K562 (cell line): ENCODE measurements around the gene ELF2. TPM values are rescaled to one million over a fixed set of nuclear protein-coding genes. Genes with fewer than 3 reads are reported as not detected.

Experiments used
- CHD4 ChIP-seq: fragments of 200-600 bp; sonication (generic); IDR thresholded peaks from 3 replicates; pipeline ENCODE4 v1.6.1; 2012; ENCODE audit warnings: low read depth, mild to moderate bottlenecking, mixed read lengths, low read length, inconsistent platforms; ENCODE audit not compliant: insufficient read depth, insufficient replicate concordance, poor library complexity, severe bottlenecking
- CREB3 ChIP-seq: fragments of 450-650 bp; conservative IDR thresholded peaks from 2 replicates; pipeline ENCODE4 v1.6.1; 2016; ENCODE audit warnings: missing genetic modification characterization, low read depth, mild to moderate bottlenecking, missing compliant biosample characterization, moderate library complexity
- DNMT1 ChIP-seq: fragments of 450-650 bp; IDR thresholded peaks from 2 replicates; pipeline ENCODE4 v1.6.1; 2016; ENCODE audit warnings: antibody characterized with exemption, mild to moderate bottlenecking
- ETS1 ChIP-seq: conservative IDR thresholded peaks from 2 replicates; pipeline ENCODE4 v1.6.1; 2011; ENCODE audit warnings: low read depth, mild to moderate bottlenecking, low read length; ENCODE audit not compliant: control insufficient read depth
- FOSL1 ChIP-seq: fragments of 200-800 bp; sonication (Bioruptor generic); conservative IDR thresholded peaks from 2 replicates; pipeline ENCODE4 v1.6.1; 2016; ENCODE audit warnings: missing genetic modification characterization, missing compliant biosample characterization
- GABPB1 ChIP-seq: sonication (generic); formaldehyde crosslinking; IDR thresholded peaks from 2 replicates; pipeline ENCODE4 v1.8.0; 2022; ENCODE audit warnings: mild to moderate bottlenecking, missing genetic modification reagents
- HINFP ChIP-seq: fragments of 450-650 bp; conservative IDR thresholded peaks from 2 replicates; pipeline ENCODE4 v1.6.1; 2016; ENCODE audit warnings: missing genetic modification characterization, low read depth, mild to moderate bottlenecking, control low read depth, missing compliant biosample characterization
- HMBOX1 ChIP-seq: sonication (generic); IDR thresholded peaks from 2 replicates; pipeline ENCODE4 v1.6.1; 2016
- IRF9 ChIP-seq: fragments of 450-650 bp; IDR thresholded peaks from 2 replicates; pipeline ENCODE4 v1.6.1; 2016; ENCODE audit warnings: missing biosample characterization, missing genetic modification characterization
- KDM2B ChIP-seq: fragments of 250-450 bp; sonication (Bioruptor Pico); IDR thresholded peaks from 2 replicates; pipeline ENCODE4 v1.8.0; 2021; ENCODE audit warnings: mild to moderate bottlenecking, moderate library complexity
- MBD2 ChIP-seq: sonication (generic); IDR thresholded peaks from 2 replicates; pipeline ENCODE4 v1.6.1; 2016; ENCODE audit warnings: low read depth, borderline replicate concordance
- MED1 ChIP-seq: sonication (generic); formaldehyde crosslinking; IDR thresholded peaks from 2 replicates; pipeline ENCODE4 v1.8.1; 2023; ENCODE audit warnings: missing genetic modification reagents, borderline replicate concordance
- MEF2A ChIP-seq: IDR thresholded peaks from 2 replicates; pipeline ENCODE4 v1.6.1; 2011; ENCODE audit warnings: low read depth, mild to moderate bottlenecking, low read length, moderate library complexity; ENCODE audit not compliant: control insufficient read depth
- NBN ChIP-seq: fragments of 450-650 bp; IDR thresholded peaks from 2 replicates; pipeline ENCODE4 v1.6.1; 2016; ENCODE audit warnings: low read depth, mild to moderate bottlenecking
- NCOA1 ChIP-seq: fragments of 450-650 bp; IDR thresholded peaks from 2 replicates; pipeline ENCODE4 v1.6.1; 2016; ENCODE audit warnings: low read depth
- PCBP2 ChIP-seq: fragments of 200-400 bp; formaldehyde crosslinking; IDR thresholded peaks from 2 replicates; pipeline ENCODE4 v1.6.1; 2018; ENCODE audit warnings: low read length, low read depth, mild to moderate bottlenecking, moderate library complexity; ENCODE audit not compliant: poor library complexity, severe bottlenecking
- PTRF ChIP-seq: fragments of 450-650 bp; IDR thresholded peaks from 2 replicates; pipeline ENCODE4 v1.6.1; 2016; ENCODE audit warnings: mild to moderate bottlenecking, missing genetic modification characterization, missing compliant biosample characterization
- RBBP5 ChIP-seq: fragments of 200-600 bp; sonication (generic); IDR thresholded peaks from 2 replicates; pipeline ENCODE4 v1.6.1; 2012; ENCODE audit warnings: borderline replicate concordance, mild to moderate bottlenecking, low read length, control low read depth, inconsistent platforms; ENCODE audit not compliant: insufficient read depth, poor library complexity, severe bottlenecking
- RBM22 ChIP-seq: fragments of 200-400 bp; formaldehyde crosslinking; IDR thresholded peaks from 2 replicates; pipeline ENCODE4 v1.6.1; 2018; ENCODE audit warnings: low read length, low read depth; ENCODE audit not compliant: poor library complexity, severe bottlenecking
- ZNF232 ChIP-seq: sonication (generic); formaldehyde crosslinking; IDR thresholded peaks from 2 replicates; pipeline ENCODE4 v1.8.0; 2022; ENCODE audit warnings: mild to moderate bottlenecking, missing genetic modification reagents
- ZNF717 ChIP-seq: fragments of 250-450 bp; sonication (Bioruptor Pico); IDR thresholded peaks from 2 replicates; pipeline ENCODE4 v1.5.0; 2021
- ZNF75A ChIP-seq: fragments of 450-650 bp; formaldehyde crosslinking; IDR thresholded peaks from 2 replicates; pipeline ENCODE4 v1.4.0; 2020; ENCODE audit warnings: mild to moderate bottlenecking
- ZNF780A ChIP-seq: fragments of 250-450 bp; sonication (Bioruptor Pico); IDR thresholded peaks from 2 replicates; pipeline ENCODE4 v1.5.0; 2021; ENCODE audit warnings: mild to moderate bottlenecking
- ZNF785 ChIP-seq: fragments of 250-450 bp; sonication (Bioruptor Pico); IDR thresholded peaks from 2 replicates; pipeline ENCODE4 v1.4.0; 2020; ENCODE audit warnings: mild to moderate bottlenecking
- polyA plus RNA-seq, 8 experiments: library from polyadenylated mRNA; depleted of rRNA in 4 of 8; stranded (reverse) in 5 of 8; unstranded in 3 of 8; fragments of >200 nt; fragmentation: Nextera tagmentation in 2 of 8; fragmentation: Illumina TruSeq in 1 of 8; extraction: Ambion mirVana in 2 of 8; extraction: Trizol in 1 of 8; gene quantifications; 2 replicates each; pipeline versions ENCODE4 v1.2.1 to v1.2.3, GENCODE V29; 2011 to 2014; ENCODE audit warnings: inconsistent platforms in 1 of 8, missing spikeins in 1 of 8
- total RNA-seq, 7 experiments: library from RNA; depleted of rRNA in 6 of 7; stranded (reverse); fragments of >200 nt in 6 of 7; fragmentation: Illumina TruSeq in 2 of 7; extraction: Trizol in 2 of 7; gene quantifications; 2 replicates each; pipeline versions ENCODE4 v1.2.1 to v1.2.3, GENCODE V29; 2011 to 2021; ENCODE audit warnings: low replicate concordance in 1 of 7

Gene ELF2
- total and polyA plus RNA-seq, 9 of the 15 experiments (the other 6 are each of a cell fraction or from before 2014, with no cell fraction given), result 9.4 to 58.7 (median 41.6) TPM

- TF ChIP-seq HMBOX1, result peak; percentile 67; the same call in 1 of the 2 replicates
- TF ChIP-seq RBM22, result no peak
- no peak for TF ChIP-seq ZNF785 (CRISPR knock-in tag)
- no peak for TF ChIP-seq HINFP (tag)
- TF ChIP-seq PTRF (tag), result no peak
- no peak for TF ChIP-seq MEF2A
- no peak for TF ChIP-seq KDM2B (CRISPR knock-in tag)
- TF ChIP-seq NCOA1, result peak; percentile 41; the same call in 1 of the 2 replicates
- TF ChIP-seq CREB3 (tag), result no peak
- no peak for TF ChIP-seq ZNF780A (CRISPR knock-in tag)
- TF ChIP-seq CHD4, result no peak
- no peak for TF ChIP-seq PCBP2
- no peak for TF ChIP-seq MBD2
- no peak for TF ChIP-seq ETS1
- TF ChIP-seq GABPB1 (CRISPR knock-in tag), result no peak
- TF ChIP-seq DNMT1, result no peak
- TF ChIP-seq ZNF232 (CRISPR knock-in tag), result no peak
- no peak for TF ChIP-seq ZNF75A (CRISPR knock-in tag)
- TF ChIP-seq IRF9, result no peak
- 0 out of 2 replicates have a peak, but pooled peaks have one; percentile 76 for TF ChIP-seq NBN
- TF ChIP-seq MED1, result no peak
- TF ChIP-seq RBBP5, result no peak
- TF ChIP-seq ZNF717 (CRISPR knock-in tag), result no peak
- TF ChIP-seq FOSL1 (tag), result peak; percentile 52
Observed at GRCh38 chr4:139154538-139154937, 22.5 kb downstream of the ELF2 start (continued).
